GM12892 (cell line): ENCODE measurements around the gene ATG16L2.

Experiments used
- DNase-seq: peaks from one replicate; pipeline ENCODE4 v3.0.0; 2011; ENCODE audit not compliant: insufficient read length
- FAIRE-seq: peaks from 2 replicates; lab custom pipeline; 2011; peaks lifted over from hg19 to GRCh38; lab: Jason Lieb, UNC
- POLR2A ChIP-seq: IDR thresholded peaks from 2 replicates; pipeline ENCODE4 v1.6.1; 2011; ENCODE audit warnings: low read depth, low read length, control low read depth
- POLR2AphosphoS5 ChIP-seq: IDR thresholded peaks from 2 replicates; pipeline ENCODE4 v1.6.1; 2011; ENCODE audit warnings: low read depth, low read length, control low read depth
- TAF1 ChIP-seq: IDR thresholded peaks from 2 replicates; pipeline ENCODE4 v1.6.1; 2011; ENCODE audit warnings: low read depth, mild to moderate bottlenecking, control low read depth, low read length, borderline replicate concordance

ATG16L2 gene

DNA sequence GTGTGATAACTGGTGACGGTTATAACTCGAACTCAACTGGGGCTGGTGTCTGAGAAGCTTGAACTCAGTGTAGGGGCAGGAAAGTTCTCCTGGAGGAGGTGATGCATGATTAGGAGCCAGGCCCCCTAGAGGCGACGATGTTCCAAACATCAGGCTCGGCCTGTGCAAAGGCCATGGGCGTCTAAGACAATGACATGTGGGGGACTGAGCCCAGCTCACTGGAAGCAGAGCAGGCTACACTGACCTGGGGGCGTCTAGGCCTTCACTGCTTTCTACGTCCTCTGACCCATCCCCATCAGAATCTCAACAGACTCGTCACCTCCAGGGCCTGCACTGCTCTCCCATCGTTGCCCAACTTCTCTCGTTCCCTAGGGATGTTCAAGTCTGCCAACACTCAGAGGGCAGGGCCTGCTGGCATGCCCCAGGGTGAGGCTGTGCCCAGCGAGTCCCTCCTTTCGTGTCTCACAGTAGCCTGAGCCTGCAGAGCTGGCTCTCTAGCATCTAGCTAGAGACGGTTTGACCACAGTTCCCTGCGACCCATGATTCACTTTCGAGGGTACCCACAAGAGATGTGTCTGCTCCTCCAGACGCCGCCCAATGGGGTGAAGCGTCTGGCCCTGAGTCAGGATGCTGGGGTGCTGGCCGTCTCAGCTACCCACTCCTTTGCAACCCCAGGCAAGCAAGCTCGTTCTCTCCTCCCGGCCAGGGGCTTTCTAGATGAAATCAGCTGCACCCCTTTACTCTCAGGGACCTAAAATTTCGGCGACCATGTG is 1.1 kb upstream of the ATG16L2 start:
- FAIRE-seq (peak; percentile 95), DNase-seq (no peak)
- TF ChIP-seq POLR2A = no peak
- TF ChIP-seq POLR2AphosphoS5 = 0 out of 2 replicates have a peak, but pooled peaks have one; percentile 37

- FAIRE-seq (no peak), DNase-seq (peak; percentile 77)
- TF ChIP-seq POLR2A (peak; percentile 97), TAF1 (peak; percentile 93), POLR2AphosphoS5 (peak; percentile 94)
These were observed 398 bp upstream of the ATG16L2 start for GRCh38 chr11:72813740-72814285.

GRCh38 chr11:72815110-72815618 is 953 bp downstream of the ATG16L2 start:
- no peak for DNase-seq
- TF ChIP-seq POLR2AphosphoS5 = no peak
- FAIRE-seq = no peak

DNA sequence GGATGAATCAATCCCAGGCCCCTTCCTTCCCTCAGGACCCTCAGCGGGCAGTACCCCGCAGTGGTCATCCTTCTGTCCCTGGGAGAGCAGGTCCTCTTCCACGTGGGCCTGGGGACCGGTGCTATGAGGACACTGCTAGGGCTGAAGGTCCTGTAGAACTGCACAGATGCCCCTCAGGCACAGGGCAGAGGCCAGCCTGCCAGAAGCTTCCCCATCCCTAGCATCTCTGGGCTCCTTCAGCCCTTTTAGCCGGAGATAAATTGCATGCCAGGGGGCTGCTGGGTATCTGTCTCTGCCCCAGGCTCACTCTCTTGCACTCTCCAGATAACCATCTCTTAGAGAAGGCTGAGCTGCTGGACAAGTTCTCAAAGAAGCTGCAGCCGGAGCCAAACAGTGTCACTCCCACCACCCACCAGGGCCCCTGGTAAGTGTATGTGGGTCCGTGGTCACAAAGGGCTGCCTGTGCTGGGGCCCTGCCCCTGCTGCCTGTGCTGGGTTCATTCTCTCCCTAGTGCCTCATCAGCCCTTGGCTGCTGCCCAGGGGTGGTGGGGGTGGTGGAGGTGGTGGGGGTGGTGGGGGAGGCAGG is 2.3 kb downstream of the ATG16L2 start:
- FAIRE-seq (no peak), DNase-seq (no peak)
- TF ChIP-seq POLR2AphosphoS5 = no peak
- no peak for TF ChIP-seq TAF1
- TF ChIP-seq POLR2A = no peak

- no peak for FAIRE-seq
- no peak for DNase-seq
- TF ChIP-seq POLR2AphosphoS5 = no peak
- TF ChIP-seq POLR2A = no peak
- no peak for TF ChIP-seq TAF1
These were observed 3.8 kb downstream of the ATG16L2 start for GRCh38 chr11:72817966-72818365.

- no peak for TF ChIP-seq TAF1
- no peak for TF ChIP-seq POLR2AphosphoS5
- no peak for TF ChIP-seq POLR2A
- DNase-seq (no peak), FAIRE-seq (no peak)
These were observed 4.8 kb downstream of the ATG16L2 start for GRCh38 chr11:72818971-72819370.

GRCh38 chr11:72820439-72821139 is 6.4 kb downstream of the ATG16L2 start:
- no peak for DNase-seq
- TF ChIP-seq POLR2A = no peak
- no peak for TF ChIP-seq TAF1
- TF ChIP-seq POLR2AphosphoS5 = no peak
- no peak for FAIRE-seq

GRCh38 chr11:72821221-72821919 is 7.2 kb downstream of the ATG16L2 start:
- DNase-seq (no peak), FAIRE-seq (no peak)
- no peak for TF ChIP-seq TAF1
- peak; percentile 1; the same call in 1 of the 2 replicates for TF ChIP-seq POLR2AphosphoS5

DNA sequence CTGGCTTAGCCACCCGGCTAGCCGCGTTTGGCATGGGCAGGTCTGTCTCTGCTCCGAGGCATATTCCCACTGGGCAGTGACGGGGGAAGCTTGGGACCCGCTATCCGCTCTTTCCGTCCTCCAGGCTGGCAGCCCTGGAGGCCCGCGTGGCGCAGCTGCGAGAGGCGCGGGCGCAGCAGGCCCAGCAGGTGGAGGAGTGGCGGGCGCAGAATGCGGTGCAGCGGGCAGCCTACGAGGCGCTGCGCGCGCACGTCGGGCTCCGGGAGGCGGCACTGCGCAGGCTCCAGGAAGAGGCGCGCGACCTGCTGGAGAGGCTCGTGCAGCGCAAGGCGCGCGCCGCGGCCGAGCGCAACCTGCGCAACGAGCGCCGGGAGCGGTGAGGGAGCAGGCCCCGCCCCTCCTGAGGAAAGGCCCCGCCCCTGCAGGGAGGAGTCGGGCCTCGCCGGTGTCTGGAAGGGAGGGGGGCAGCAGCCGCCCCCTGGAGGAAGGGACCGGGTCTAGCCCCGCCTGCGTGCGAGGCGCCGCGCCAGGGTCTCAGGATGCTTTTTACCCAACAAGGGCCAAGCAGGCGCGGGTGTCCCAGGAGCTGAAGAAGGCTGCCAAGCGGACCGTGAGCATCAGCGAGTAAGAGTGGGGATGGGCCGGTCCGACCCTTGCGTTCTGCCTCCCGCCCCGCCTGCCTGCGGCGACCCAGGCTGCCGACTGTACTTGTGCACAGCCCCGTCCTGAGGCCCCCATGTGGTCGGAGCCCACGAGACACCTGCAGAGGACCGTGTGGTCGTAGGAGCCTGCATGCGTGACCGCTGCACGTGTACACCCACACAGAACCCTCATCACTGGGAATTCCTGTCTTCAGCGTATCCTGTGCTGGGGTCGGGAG is 7.9 kb downstream of the ATG16L2 start:
- TF ChIP-seq POLR2AphosphoS5 (0 out of 2 replicates have a peak, but pooled peaks have one; percentile 44), POLR2A (peak; percentile 65; the same call in 1 of the 2 replicates), TAF1 (no peak)
- DNase-seq (peak; percentile 79), FAIRE-seq (peak; percentile 81)
